ENCODE measurements around the gene OCEL1. TPM values are rescaled to one million over a fixed set of nuclear protein-coding genes. Genes with fewer than 3 reads are reported as not detected.

The OCEL1 gene
- polyA plus RNA-seq, 4 donors, result 24.0 to 93.7 (median 50.9) TPM

DNA sequence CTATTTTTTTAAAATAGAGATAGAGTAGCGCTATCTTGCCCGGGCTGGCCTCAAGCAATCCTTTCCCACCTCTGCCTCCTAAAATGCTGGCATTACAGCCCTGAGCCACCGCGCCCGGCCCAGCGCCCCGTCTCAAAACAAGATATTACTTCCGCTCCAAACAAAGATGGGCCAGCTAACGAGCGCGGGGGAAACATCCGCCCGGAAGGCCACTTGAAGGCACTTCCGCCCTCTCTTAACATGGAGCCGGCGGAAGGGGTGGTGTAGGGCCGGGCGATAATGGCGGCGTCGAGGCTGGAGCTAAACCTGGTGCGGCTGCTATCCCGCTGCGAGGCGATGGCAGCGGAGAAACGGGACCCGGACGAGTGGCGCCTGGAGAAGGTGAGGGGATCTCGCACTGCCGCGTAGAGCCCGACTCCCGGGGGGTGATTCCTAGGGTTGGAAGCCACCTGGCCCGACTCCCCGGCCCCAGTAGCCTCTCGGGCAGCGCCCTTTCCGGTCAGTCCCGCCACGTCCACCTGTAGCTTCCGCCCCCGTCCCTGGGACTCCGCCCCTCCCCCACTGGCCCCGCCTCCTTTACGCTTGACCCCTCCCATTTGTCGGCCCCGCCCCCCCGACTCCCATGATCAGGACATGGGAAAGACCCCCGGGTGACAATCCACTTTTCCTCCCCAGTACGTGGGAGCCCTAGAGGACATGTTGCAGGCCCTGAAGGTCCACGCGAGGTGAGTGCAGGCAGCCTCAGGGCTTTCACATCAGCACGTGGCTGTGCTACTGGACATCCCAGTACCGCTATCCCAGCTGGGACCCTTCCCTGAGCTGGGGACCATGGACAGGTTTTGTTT lies 10.7 kb upstream of the OCEL1 start, which contains the start of gene USE1:
Gene USE1 (plus strand): TSS at position 231 of the 845 bp plus-strand sequence. CDS start 49 bp downstream, at position 280.
- Histone ChIP-seq H3K36me3 (ENCODE audit: control insufficient read depth in 3 of 3, insufficient read depth in 2 of 3, low read depth in 1 of 3, low read length in 3 of 3) (peaks cover 4 to 58% (median 11%) of the 10 kb centered on the region in 3 donors), H3K27ac (ENCODE audit: low read depth in 1 of 3, low read length in 2 of 3) (peak within 1 kb of the TSS; percentile 91 to 98 (median 95)), H3K4me3 (ENCODE audit: low read depth in 1 of 3, low read length in 3 of 3) (peak within 1 kb of the TSS; percentile 56 to 90 (median 75)), H3K4me1 (ENCODE audit: control insufficient read depth in 3 of 3, insufficient read depth in 2 of 3, low read depth in 1 of 3, low read length in 2 of 3) (peaks cover 0 to 14% (median 0%) of the 10 kb centered on the region in 3 donors), H3K9me3 (ENCODE audit: control insufficient read depth in 2 of 2, insufficient read depth in 1 of 2, low read depth in 1 of 2, low read length in 1 of 2) (no peaks in the 10 kb centered on the region), H3K27me3 (ENCODE audit: control insufficient read depth in 3 of 3, insufficient read depth in 3 of 3, low read length in 3 of 3) (no peaks in the 10 kb centered on the region)
- FAIRE-seq (no peak), DNase-seq (peak; percentile 94 to 98)
- WGBS, 3 donors, result 3% methylated on average over 48 to 56 of the region's 56 CpGs

DNA sequence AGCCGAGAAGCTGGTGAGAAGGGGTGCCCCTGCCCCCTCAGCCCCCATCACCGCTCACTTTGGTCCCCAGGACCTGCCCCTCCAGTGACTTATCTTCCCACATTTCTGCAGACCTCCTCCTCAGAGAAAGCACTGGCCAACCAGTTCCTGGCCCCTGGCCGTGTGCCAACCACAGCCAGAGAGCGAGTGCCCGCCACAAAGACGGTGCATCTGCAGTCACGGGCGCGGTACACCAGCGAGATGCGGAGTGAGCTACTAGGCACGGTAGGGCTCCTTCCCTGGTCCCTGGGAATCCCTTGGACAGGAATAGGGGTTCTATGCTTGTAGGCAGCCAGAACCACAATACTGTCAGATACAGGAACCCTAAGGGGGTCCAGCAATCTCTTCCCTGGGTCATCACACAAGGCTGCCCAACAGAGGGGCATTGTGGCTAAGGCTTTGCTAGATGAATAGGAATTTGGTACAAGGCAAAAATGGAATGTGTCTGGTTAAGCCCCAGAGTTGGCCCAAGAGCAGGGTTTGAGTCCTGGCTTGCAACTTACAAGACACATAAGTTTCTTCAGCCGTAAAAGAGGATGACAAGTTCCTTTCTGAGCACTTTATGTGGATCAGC lies 9.9 kb upstream of the OCEL1 start:
- H3K27me3 ChIP-seq (ENCODE audit: control insufficient read depth in 3 of 3, insufficient read depth in 3 of 3, low read length in 3 of 3), result no peaks in the 10 kb centered on the region

DNA sequence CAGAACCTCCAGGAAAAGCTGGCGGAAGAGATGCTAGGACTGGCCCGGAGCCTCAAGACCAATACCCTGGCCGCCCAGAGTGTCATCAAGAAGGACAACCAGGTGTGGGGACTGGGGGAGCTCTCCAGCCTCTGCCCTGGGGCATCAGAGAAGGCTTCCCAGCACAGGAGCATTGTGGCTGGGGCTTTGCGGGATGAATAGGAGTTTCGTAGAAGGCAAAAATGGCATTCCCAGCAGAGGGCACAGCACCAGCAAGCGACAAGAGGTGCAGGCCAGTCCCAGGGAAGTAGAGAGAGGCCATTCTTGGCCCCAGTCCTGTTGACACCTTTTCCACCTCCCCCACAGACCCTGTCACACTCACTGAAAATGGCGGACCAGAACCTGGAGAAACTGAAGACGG lies 6.7 kb upstream of the OCEL1 start:
- Histone ChIP-seq H3K27me3 (ENCODE audit: control insufficient read depth in 3 of 3, insufficient read depth in 3 of 3, low read length in 3 of 3) (no peaks in the 10 kb centered on the region), H3K27ac (ENCODE audit: low read depth in 1 of 3, low read length in 2 of 3) (no peak overlapping the region), H3K9me3 (ENCODE audit: control insufficient read depth in 2 of 2, insufficient read depth in 1 of 2, low read depth in 1 of 2, low read length in 1 of 2) (no peaks in the 10 kb centered on the region), H3K4me1 (ENCODE audit: control insufficient read depth in 3 of 3, insufficient read depth in 2 of 3, low read depth in 1 of 3, low read length in 2 of 3) (peaks cover 0 to 17% (median 0%) of the 10 kb centered on the region in 3 donors), H3K4me3 (ENCODE audit: low read depth in 1 of 3, low read length in 3 of 3) (no peak overlapping the region), H3K36me3 (ENCODE audit: control insufficient read depth in 3 of 3, insufficient read depth in 2 of 3, low read depth in 1 of 3, low read length in 3 of 3) (peaks cover 0 to 33% (median 0%) of the 10 kb centered on the region in 3 donors)
- FAIRE-seq (no peak), DNase-seq (no peak)
- WGBS, 3 donors, result 98 to 99% (median 99%) methylated on average over 8 of the region's 8 CpGs

More for the DNA sequence above, 9.9 kb upstream of the OCEL1 start:
- WGBS, 3 donors, result 79 to 83% (median 79%) methylated on average over 13 of the region's 13 CpGs
- FAIRE-seq (no peak), DNase-seq (no peak)
- H3K27ac ChIP-seq (ENCODE audit: low read depth in 1 of 3, low read length in 2 of 3), result no peak overlapping the region
- H3K4me1 ChIP-seq (ENCODE audit: control insufficient read depth in 3 of 3, insufficient read depth in 2 of 3, low read depth in 1 of 3, low read length in 2 of 3), result peaks cover 0 to 18% (median 0%) of the 10 kb centered on the region in 3 donors
- H3K36me3 ChIP-seq (ENCODE audit: control insufficient read depth in 3 of 3, insufficient read depth in 2 of 3, low read depth in 1 of 3, low read length in 3 of 3), result peaks cover 2 to 52% (median 11%) of the 10 kb centered on the region in 3 donors
- peak overlapping the region in 1 of 3 donors; percentile 90 for H3K4me3 ChIP-seq (ENCODE audit: low read depth in 1 of 3, low read length in 3 of 3)
- H3K9me3 ChIP-seq (ENCODE audit: control insufficient read depth in 2 of 2, insufficient read depth in 1 of 2, low read depth in 1 of 2, low read length in 1 of 2), result no peaks in the 10 kb centered on the region

DNA sequence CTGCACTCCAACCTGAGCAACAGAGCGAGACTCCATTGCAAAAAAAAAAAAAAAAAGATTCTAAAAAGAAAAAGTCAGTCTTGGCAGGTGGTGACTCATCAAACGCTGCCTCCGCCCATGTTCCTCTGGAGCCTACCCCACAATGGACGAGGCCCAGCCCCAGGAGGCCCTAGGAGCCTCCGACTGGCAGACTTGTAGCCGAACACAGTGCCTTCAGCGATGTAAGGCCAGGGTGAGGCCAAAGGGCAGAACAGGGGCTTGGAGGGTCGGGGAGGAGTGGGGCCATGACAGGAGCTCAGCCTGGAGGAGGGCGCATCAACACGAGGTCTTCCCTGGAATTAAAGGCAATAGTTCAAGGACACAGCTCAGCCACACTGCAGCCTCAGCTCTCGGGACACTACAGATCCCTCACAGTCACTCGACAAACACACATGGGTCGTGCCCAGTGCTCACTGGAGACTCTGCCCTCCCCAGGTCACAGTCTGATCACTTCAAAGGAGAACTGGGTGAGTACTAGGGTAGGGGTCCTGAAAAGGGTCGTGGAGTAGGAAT lies 5.7 kb upstream of the OCEL1 start:
- H3K27me3 ChIP-seq (ENCODE audit: control insufficient read depth in 3 of 3, insufficient read depth in 3 of 3, low read length in 3 of 3), result no peaks in the 10 kb centered on the region
- H3K4me1 ChIP-seq (ENCODE audit: control insufficient read depth in 3 of 3, insufficient read depth in 2 of 3, low read depth in 1 of 3, low read length in 2 of 3), result peaks cover 0 to 12% (median 0%) of the 10 kb centered on the region in 3 donors
- H3K27ac ChIP-seq (ENCODE audit: low read depth in 1 of 3, low read length in 2 of 3), result peak overlapping the region in 1 of 3 donors; percentile 7
- FAIRE-seq (no peak), DNase-seq (peak; percentile 67 to 70)
- H3K4me3 ChIP-seq (ENCODE audit: low read depth in 1 of 3, low read length in 3 of 3), result no peak overlapping the region
- 12 to 40% (median 28%) methylated on average over 14 of the region's 14 CpGs for WGBS, 3 donors
- peaks cover 0 to 33% (median 0%) of the 10 kb centered on the region in 3 donors for H3K36me3 ChIP-seq (ENCODE audit: control insufficient read depth in 3 of 3, insufficient read depth in 2 of 3, low read depth in 1 of 3, low read length in 3 of 3)
- no peaks in the 10 kb centered on the region for H3K9me3 ChIP-seq (ENCODE audit: control insufficient read depth in 2 of 2, insufficient read depth in 1 of 2, low read depth in 1 of 2, low read length in 1 of 2)

DNA sequence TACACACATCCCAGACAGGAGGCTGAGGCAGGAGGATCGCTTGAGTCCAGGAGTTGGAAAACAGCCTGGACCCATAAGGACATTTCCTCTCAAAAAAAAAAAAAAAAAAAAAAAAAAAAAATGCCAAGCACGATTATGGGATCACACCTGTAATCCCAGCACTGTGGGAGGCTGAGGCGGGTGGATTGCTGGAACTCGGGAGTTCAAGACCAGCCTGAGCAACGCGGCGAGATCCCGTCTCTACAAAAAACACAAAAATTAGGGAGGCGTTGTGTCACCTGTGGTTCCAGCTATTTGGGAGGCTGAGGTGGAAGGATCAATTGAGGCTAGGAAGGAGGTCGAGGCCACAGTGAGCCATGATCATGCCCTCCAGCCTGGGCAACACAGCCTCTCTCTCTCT lies 973 bp upstream of the OCEL1 start:
- Histone ChIP-seq H3K9me3 (ENCODE audit: control insufficient read depth in 2 of 2, insufficient read depth in 1 of 2, low read depth in 1 of 2, low read length in 1 of 2) (no peaks in the 10 kb centered on the region), H3K4me3 (ENCODE audit: low read depth in 1 of 3, low read length in 3 of 3) (no peak overlapping the region), H3K4me1 (ENCODE audit: control insufficient read depth in 3 of 3, insufficient read depth in 2 of 3, low read depth in 1 of 3, low read length in 2 of 3) (peaks cover 0 to 22% (median 3%) of the 10 kb centered on the region in 3 donors), H3K27ac (ENCODE audit: low read depth in 1 of 3, low read length in 2 of 3) (no peak overlapping the region), H3K27me3 (ENCODE audit: control insufficient read depth in 3 of 3, insufficient read depth in 3 of 3, low read length in 3 of 3) (no peaks in the 10 kb centered on the region), H3K36me3 (ENCODE audit: control insufficient read depth in 3 of 3, insufficient read depth in 2 of 3, low read depth in 1 of 3, low read length in 3 of 3) (peaks cover 0 to 25% (median 3%) of the 10 kb centered on the region in 3 donors)
- WGBS, 3 donors, result 68 to 88% (median 72%) methylated on average over 10 of the region's 10 CpGs
- DNase-seq, result no peak
- no peak for FAIRE-seq

DNA sequence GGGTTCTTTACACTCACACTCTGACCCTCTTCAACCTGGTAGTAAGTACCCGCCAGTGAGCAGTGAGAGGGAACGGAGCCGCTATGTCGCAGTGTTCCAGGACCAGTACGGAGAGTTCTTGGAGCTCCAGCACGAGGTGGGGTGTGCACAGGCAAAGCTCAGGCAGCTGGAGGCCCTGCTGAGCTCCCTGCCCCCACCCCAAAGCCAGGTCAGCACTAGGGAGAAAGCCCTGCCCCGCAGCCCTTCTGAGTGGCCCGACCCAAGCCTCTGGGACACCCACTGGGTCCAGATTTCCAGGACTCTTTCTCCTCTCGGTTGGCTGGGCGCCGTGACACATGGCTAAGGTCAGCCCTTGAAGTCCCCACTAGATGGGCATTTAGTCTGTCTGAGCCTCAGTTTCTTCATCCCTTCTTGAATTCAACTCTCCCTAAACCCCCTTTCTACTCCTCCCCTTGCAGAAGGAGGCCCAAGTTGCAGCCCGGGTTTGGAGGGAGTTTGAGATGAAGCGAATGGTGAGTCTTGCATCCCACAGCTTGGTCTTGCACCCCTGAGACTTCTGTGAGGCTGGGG lies 1.9 kb downstream of the OCEL1 start:
- no peak overlapping the region for H3K27ac ChIP-seq (ENCODE audit: low read depth in 1 of 3, low read length in 2 of 3)

DNA sequence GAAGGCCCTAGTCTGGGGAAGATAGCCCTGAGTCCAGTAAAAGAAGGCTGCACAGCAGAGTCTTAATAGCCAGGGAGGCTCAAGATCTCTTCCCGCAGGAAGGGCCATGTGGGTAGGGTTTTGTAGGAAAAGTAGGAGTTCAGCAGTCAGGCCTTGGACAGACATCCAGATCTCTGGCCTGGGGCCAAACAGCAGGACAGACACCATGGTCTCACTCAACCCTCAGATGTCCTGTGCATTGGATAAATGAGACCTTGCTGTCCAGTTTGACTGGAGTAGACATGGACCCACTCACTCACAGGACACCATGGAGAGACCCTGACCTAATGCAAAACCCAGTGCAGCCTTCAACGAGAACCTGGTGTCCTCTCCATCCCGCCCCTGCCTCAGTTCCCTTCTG lies 3.9 kb downstream of the OCEL1 start:
- H3K27ac ChIP-seq (ENCODE audit: low read depth in 1 of 3, low read length in 2 of 3), result no peak overlapping the region
- H3K4me3 ChIP-seq (ENCODE audit: low read depth in 1 of 3, low read length in 3 of 3), result no peak overlapping the region
- no peaks in the 10 kb centered on the region for H3K9me3 ChIP-seq (ENCODE audit: control insufficient read depth in 2 of 2, insufficient read depth in 1 of 2, low read depth in 1 of 2, low read length in 1 of 2)
- H3K36me3 ChIP-seq (ENCODE audit: control insufficient read depth in 3 of 3, insufficient read depth in 2 of 3, low read depth in 1 of 3, low read length in 3 of 3), result peaks cover 0 to 73% (median 8%) of the 10 kb centered on the region in 3 donors
- peaks cover 1 to 21% (median 3%) of the 10 kb centered on the region in 3 donors for H3K4me1 ChIP-seq (ENCODE audit: control insufficient read depth in 3 of 3, insufficient read depth in 2 of 3, low read depth in 1 of 3, low read length in 2 of 3)
- H3K27me3 ChIP-seq (ENCODE audit: control insufficient read depth in 3 of 3, insufficient read depth in 3 of 3, low read length in 3 of 3), result no peaks in the 10 kb centered on the region
- DNase-seq, result no peak
- FAIRE-seq, result no peak
- WGBS, 3 donors, result 93 to 95% (median 93%) methylated on average over 3 of the region's 3 CpGs

More for the DNA sequence above, 1.9 kb downstream of the OCEL1 start:
- peaks cover 0 to 53% (median 8%) of the 10 kb centered on the region in 3 donors for H3K36me3 ChIP-seq (ENCODE audit: control insufficient read depth in 3 of 3, insufficient read depth in 2 of 3, low read depth in 1 of 3, low read length in 3 of 3)
- no peaks in the 10 kb centered on the region for H3K9me3 ChIP-seq (ENCODE audit: control insufficient read depth in 2 of 2, insufficient read depth in 1 of 2, low read depth in 1 of 2, low read length in 1 of 2)
- no peak for DNase-seq
- H3K4me3 ChIP-seq (ENCODE audit: low read depth in 1 of 3, low read length in 3 of 3), result no peak overlapping the region
- H3K4me1 ChIP-seq (ENCODE audit: control insufficient read depth in 3 of 3, insufficient read depth in 2 of 3, low read depth in 1 of 3, low read length in 2 of 3), result peaks cover 0 to 16% (median 3%) of the 10 kb centered on the region in 3 donors
- FAIRE-seq, result no peak
- 81 to 86% (median 85%) methylated on average over 13 of the region's 13 CpGs for WGBS, 3 donors
- H3K27me3 ChIP-seq (ENCODE audit: control insufficient read depth in 3 of 3, insufficient read depth in 3 of 3, low read length in 3 of 3), result no peaks in the 10 kb centered on the region

DNA sequence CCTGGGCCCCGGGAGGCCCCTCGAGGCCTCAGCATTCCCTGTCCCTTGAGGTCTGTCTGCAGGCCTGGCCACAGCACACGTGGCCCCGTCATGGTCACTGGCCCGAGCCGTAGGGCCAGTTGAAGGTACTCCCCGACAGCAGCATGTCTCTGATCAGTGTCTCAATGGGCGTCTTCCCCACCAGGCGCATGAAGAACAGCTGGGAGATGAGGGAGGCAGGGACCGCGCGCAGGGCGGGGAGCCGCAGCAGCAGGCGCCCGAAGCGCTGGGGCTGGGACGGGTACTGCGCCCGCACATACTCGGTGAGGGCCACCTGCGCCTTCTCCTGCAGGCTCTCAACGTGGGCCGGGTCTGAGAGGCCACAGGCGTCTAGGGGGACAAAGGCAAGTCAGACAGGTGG lies 6.2 kb downstream of the OCEL1 start:
- FAIRE-seq (no peak), DNase-seq (no peak)
- peaks cover 0 to 89% (median 8%) of the 10 kb centered on the region in 3 donors for H3K36me3 ChIP-seq (ENCODE audit: control insufficient read depth in 3 of 3, insufficient read depth in 2 of 3, low read depth in 1 of 3, low read length in 3 of 3)
- H3K27me3 ChIP-seq (ENCODE audit: control insufficient read depth in 3 of 3, insufficient read depth in 3 of 3, low read length in 3 of 3), result no peaks in the 10 kb centered on the region
- 92 to 94% (median 92%) methylated on average over 25 of the region's 25 CpGs for WGBS, 3 donors
- no peaks in the 10 kb centered on the region for H3K9me3 ChIP-seq (ENCODE audit: control insufficient read depth in 2 of 2, insufficient read depth in 1 of 2, low read depth in 1 of 2, low read length in 1 of 2)
- H3K4me3 ChIP-seq (ENCODE audit: low read depth in 1 of 3, low read length in 3 of 3), result no peak overlapping the region
- H3K4me1 ChIP-seq (ENCODE audit: control insufficient read depth in 3 of 3, insufficient read depth in 2 of 3, low read depth in 1 of 3, low read length in 2 of 3), result peaks cover 8 to 27% (median 10%) of the 10 kb centered on the region in 3 donors
- H3K27ac ChIP-seq (ENCODE audit: low read depth in 1 of 3, low read length in 2 of 3), result no peak overlapping the region
